Mesodermal cell (in vitro differentiated cells): ENCODE results near the gene DHRS12.

Experiments
- H3K27ac ChIP-seq: 2 replicates; pipeline ENCODE4 v1.7.0; 2013; ENCODE audit warnings: mild to moderate bottlenecking, low read depth, low read length, moderate library complexity; ENCODE audit not compliant: severe bottlenecking
- H3K36me3 ChIP-seq: 2 replicates; pipeline ENCODE4 v1.7.1; 2013; ENCODE audit warnings: mild to moderate bottlenecking, low read length, moderate library complexity; ENCODE audit not compliant: control insufficient read depth, insufficient read depth
- H3K4me1 ChIP-seq: one replicate; pipeline ENCODE4 v1.7.1; 2013; ENCODE audit warnings: mild to moderate bottlenecking, low read length; ENCODE audit not compliant: insufficient read depth, control insufficient read depth, poor library complexity, severe bottlenecking
- H3K4me3 ChIP-seq: 2 replicates; pipeline ENCODE4 v1.7.0; 2013; ENCODE audit warnings: low read length, control low read depth, mild to moderate bottlenecking; ENCODE audit not compliant: insufficient read depth, poor library complexity, severe bottlenecking; ENCODE audit errors: extremely low read depth
- H3K9me3 ChIP-seq: 2 replicates; pipeline ENCODE4 v1.7.1; 2013; ENCODE audit warnings: mild to moderate bottlenecking, low read length, moderate library complexity; ENCODE audit not compliant: control insufficient read depth
- WGBS, 2 experiments: methylation state at CpG; one replicate each; pipeline ENCODE4 v1.1.5; 2013; ENCODE audit warnings: missing lambda C conversion rate in 2 of 2; ENCODE audit not compliant: insufficient coverage in 2 of 2; 5-methylcytosine and 5-hydroxymethylcytosine counted together

DHRS12 gene

GRCh38 chr13:51781246-51782022, 22.5 kb downstream of the DHRS12 start:
- Histone ChIP-seq H3K36me3 (no peaks in the 10 kb centered on the region), H3K9me3 (no peaks in the 10 kb centered on the region), H3K27ac (no peak overlapping the region), H3K4me1 (no peaks in the 10 kb centered on the region), H3K4me3 (no peak overlapping the region)
- 71 to 90% methylated on average over 10 to 11 of the region's 15 CpGs for WGBS, 2 experiments

DNA sequence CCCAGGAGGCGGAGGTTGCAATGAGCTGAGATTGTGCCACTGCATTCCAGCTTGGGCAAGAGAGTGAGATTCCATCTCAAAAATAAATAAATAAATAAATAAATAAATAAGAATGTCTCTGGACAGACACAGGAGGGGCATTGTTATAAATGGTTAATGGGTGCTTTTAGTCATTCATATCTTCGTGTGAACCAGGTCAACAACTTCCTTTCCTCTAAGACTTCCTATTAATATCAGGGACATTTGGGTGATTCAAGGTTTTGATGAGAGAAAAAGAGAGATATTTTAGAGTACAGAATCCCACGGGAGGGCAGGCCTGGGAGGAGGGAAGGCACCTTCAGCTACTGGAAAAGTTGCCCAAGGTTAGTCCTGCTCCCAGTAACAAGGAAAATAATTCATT, 23.9 kb downstream of the DHRS12 start:
- no peaks in the 10 kb centered on the region for H3K4me1 ChIP-seq
- no peak overlapping the region for H3K27ac ChIP-seq
- no peaks in the 10 kb centered on the region for H3K36me3 ChIP-seq
- WGBS, 2 experiments, result 91% methylated on average over 2 of the region's 3 CpGs; no CpG with 5 or more reads in 1 of the 2 experiments
- H3K9me3 ChIP-seq, result no peaks in the 10 kb centered on the region
- H3K4me3 ChIP-seq, result no peak overlapping the region

DNA sequence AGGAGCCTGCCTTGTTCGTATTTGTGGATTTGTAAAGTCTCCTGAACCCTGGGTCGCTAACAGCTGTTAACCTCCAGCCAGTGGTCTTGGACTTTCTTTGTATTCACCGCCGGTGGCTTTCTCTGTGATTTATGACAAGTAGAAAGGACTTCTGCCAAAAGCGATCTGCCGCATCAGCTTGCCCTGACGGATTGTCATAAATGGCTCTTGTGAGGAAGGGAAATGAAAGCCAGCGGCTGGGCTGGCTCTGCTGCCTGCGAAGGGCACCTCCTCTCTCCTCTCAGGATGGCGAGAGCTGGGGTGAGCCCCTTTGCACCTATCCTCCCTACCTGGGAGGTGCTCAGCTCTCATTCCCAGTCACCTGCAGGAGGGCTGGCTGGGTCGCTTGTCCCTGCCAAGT, 25.6 kb downstream of the DHRS12 start:
- H3K36me3 ChIP-seq, result no peaks in the 10 kb centered on the region
- 93 to 96% methylated on average over 10 to 11 of the region's 11 CpGs for WGBS, 2 experiments
- H3K9me3 ChIP-seq, result no peaks in the 10 kb centered on the region
- H3K27ac ChIP-seq, result no peak overlapping the region
- H3K4me1 ChIP-seq, result no peaks in the 10 kb centered on the region
- no peak overlapping the region for H3K4me3 ChIP-seq

GRCh38 chr13:51777921-51778320, 26.0 kb downstream of the DHRS12 start:
- Histone ChIP-seq H3K4me1 (no peaks in the 10 kb centered on the region), H3K9me3 (no peaks in the 10 kb centered on the region), H3K27ac (no peak overlapping the region), H3K4me3 (no peak overlapping the region), H3K36me3 (no peaks in the 10 kb centered on the region)
- 69 to 91% methylated on average over 3 to 9 of the region's 9 CpGs for WGBS, 2 experiments

GRCh38 chr13:51776179-51776578, 27.8 kb downstream of the DHRS12 start:
- Histone ChIP-seq H3K9me3 (no peaks in the 10 kb centered on the region), H3K27ac (no peak overlapping the region), H3K4me1 (no peaks in the 10 kb centered on the region), H3K4me3 (no peak overlapping the region), H3K36me3 (no peaks in the 10 kb centered on the region)
- 87 to 96% methylated on average over 6 of the region's 7 CpGs for WGBS, 2 experiments

GRCh38 chr13:51773515-51773914, 30.4 kb downstream of the DHRS12 start:
- H3K9me3 ChIP-seq, result no peaks in the 10 kb centered on the region
- H3K4me1 ChIP-seq, result peaks cover 10% of the 10 kb centered on the region
- no peak overlapping the region for H3K27ac ChIP-seq
- 86 to 89% methylated on average over 5 to 7 of the region's 11 CpGs for WGBS, 2 experiments
- H3K36me3 ChIP-seq, result peaks cover 2% of the 10 kb centered on the region
- no peak overlapping the region for H3K4me3 ChIP-seq

- Histone ChIP-seq H3K4me3 (no peak overlapping the region), H3K4me1 (peaks cover 11% of the 10 kb centered on the region), H3K9me3 (no peaks in the 10 kb centered on the region), H3K27ac (no peak overlapping the region), H3K36me3 (peaks cover 4% of the 10 kb centered on the region)
- WGBS, 2 experiments, result 96% methylated on average over 6 of the region's 6 CpGs
Measured at GRCh38 chr13:51772781-51773180, 31.2 kb downstream of the DHRS12 start.

DNA sequence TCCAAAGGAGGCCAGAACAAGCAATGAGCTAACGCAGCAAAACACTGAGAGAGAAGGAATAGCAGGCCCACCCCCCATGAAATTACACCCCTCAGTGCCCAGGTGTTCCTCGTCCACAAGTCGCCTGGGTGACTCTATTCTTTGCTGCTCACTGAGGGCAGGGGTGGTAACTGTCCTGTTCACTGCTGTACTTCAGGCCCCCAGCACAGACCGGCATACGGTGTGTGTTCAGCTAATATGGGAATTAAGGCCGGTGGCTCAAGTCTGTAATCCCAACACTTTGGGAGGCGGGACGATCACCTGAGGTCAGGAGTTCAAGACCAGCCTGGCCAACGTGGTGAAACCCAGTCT, 31.9 kb downstream of the DHRS12 start:
- 96 to 97% methylated on average over 5 to 6 of the region's 9 CpGs for WGBS, 2 experiments
- no peak overlapping the region for H3K27ac ChIP-seq

GRCh38 chr13:51771418-51772104, 32.4 kb downstream of the DHRS12 start:
- no peak overlapping the region for H3K27ac ChIP-seq
- no peak overlapping the region for H3K4me3 ChIP-seq
- no peaks in the 10 kb centered on the region for H3K9me3 ChIP-seq

More for the DNA sequence above, 31.9 kb downstream of the DHRS12 start:
- Histone ChIP-seq H3K36me3 (peaks cover 8% of the 10 kb centered on the region), H3K4me1 (peaks cover 11% of the 10 kb centered on the region), H3K9me3 (no peaks in the 10 kb centered on the region), H3K4me3 (no peak overlapping the region)

GRCh38 chr13:51770681-51771417, 33.1 kb downstream of the DHRS12 start:
- Histone ChIP-seq H3K4me1 (peaks cover 11% of the 10 kb centered on the region), H3K4me3 (no peak overlapping the region), H3K36me3 (peaks cover 21% of the 10 kb centered on the region), H3K9me3 (no peaks in the 10 kb centered on the region), H3K27ac (no peak overlapping the region)
- 93 to 96% methylated on average over 11 of the region's 11 CpGs for WGBS, 2 experiments

More at GRCh38 chr13:51771418-51772104, 32.4 kb downstream of the DHRS12 start:
- H3K4me1 ChIP-seq, result peaks cover 11% of the 10 kb centered on the region
- 85 to 87% methylated on average over 12 to 13 of the region's 17 CpGs for WGBS, 2 experiments
- H3K36me3 ChIP-seq, result peaks cover 14% of the 10 kb centered on the region
